GM23338 (cell line): ENCODE measurements around the gene KRTAP4-6. TPM values are rescaled to one million over a fixed set of nuclear protein-coding genes. Genes with fewer than 3 reads are reported as not detected.

Experiments
- ATAC-seq: fragments of 200-7000 bp; cut with Tn5 transposase; 3 replicates; pipeline ENCODE4 v1.9.1; 2020
- DNase-seq: peaks from one replicate; pipeline ENCODE4 v3.0.0-alpha.2; 2015; ENCODE audit warnings: low spot score
- H2AFZ ChIP-seq: fragments of 200-600 bp; sonication (generic); 2 replicates; pipeline ENCODE4 v1.8.0; 2016; ENCODE audit warnings: antibody characterized with exemption, mild to moderate bottlenecking, moderate library complexity
- H3F3A ChIP-seq: fragments of 200-600 bp; sonication (generic); replicated peaks from 2 replicates; pipeline ENCODE4 v1.8.0; 2017; ENCODE audit warnings: antibody characterized with exemption, mixed run types, low read depth
- H3K27ac ChIP-seq: fragments of 200-600 bp; sonication (generic); 2 replicates; pipeline ENCODE4 v1.6.1; 2016; ENCODE audit warnings: low read depth
- H3K27me3 ChIP-seq: fragments of 200-600 bp; sonication (generic); 2 replicates; pipeline ENCODE4 v1.8.0; 2016; ENCODE audit warnings: mild to moderate bottlenecking, mixed run types, moderate library complexity; ENCODE audit not compliant: insufficient read depth
- H3K36me3 ChIP-seq: fragments of 200-600 bp; sonication (generic); 2 replicates; pipeline ENCODE4 v1.8.0; 2016; ENCODE audit warnings: mild to moderate bottlenecking; ENCODE audit not compliant: insufficient read depth
- H3K4me1 ChIP-seq: fragments of 200-600 bp; sonication (generic); 2 replicates; pipeline ENCODE4 v1.8.0; 2016; ENCODE audit warnings: mild to moderate bottlenecking, moderate library complexity; ENCODE audit not compliant: insufficient read depth
- H3K4me2 ChIP-seq: fragments of 200-600 bp; sonication (generic); 2 replicates; pipeline ENCODE4 v1.7.1; 2017; ENCODE audit warnings: mixed run types
- H3K4me3 ChIP-seq: fragments of 200-600 bp; sonication (generic); 2 replicates; pipeline ENCODE4 v1.6.1; 2016; ENCODE audit warnings: mixed run types
- H3K79me2 ChIP-seq: fragments of 200-600 bp; sonication (generic); replicated peaks from 2 replicates; pipeline ENCODE4 v1.8.0; 2017; ENCODE audit warnings: mild to moderate bottlenecking; ENCODE audit not compliant: insufficient read depth
- H3K9me2 ChIP-seq: fragments of 200-600 bp; sonication (generic); 2 replicates; pipeline ENCODE4 v1.8.0; 2017; ENCODE audit not compliant: insufficient read depth
- H4K20me1 ChIP-seq: fragments of 200-600 bp; sonication (generic); replicated peaks from 2 replicates; pipeline ENCODE4 v1.8.0; 2017; ENCODE audit warnings: mild to moderate bottlenecking; ENCODE audit not compliant: insufficient read depth
- H3K27ac Mint-ChIP-seq: 2 replicates; pipeline ENCODE4 v1.8.0; 2020; ENCODE audit warnings: inconsistent platforms, mild to moderate bottlenecking, moderate library complexity, mixed read lengths
- H3K27me3 Mint-ChIP-seq: 3 replicates; pipeline ENCODE4 v1.8.0; 2022; ENCODE audit warnings: low read depth, mild to moderate bottlenecking, moderate library complexity, mixed read lengths, inconsistent platforms; ENCODE audit not compliant: insufficient read depth, poor library complexity
- H3K36me3 Mint-ChIP-seq: 3 replicates; pipeline ENCODE4 v1.8.0; 2021; ENCODE audit warnings: low read depth, mild to moderate bottlenecking, inconsistent platforms, moderate library complexity, mixed read lengths
- H3K4me1 Mint-ChIP-seq: 3 replicates; pipeline ENCODE4 v1.8.0; 2020; ENCODE audit warnings: mild to moderate bottlenecking, inconsistent platforms, mixed read lengths
- H3K4me3 Mint-ChIP-seq: 3 replicates; pipeline ENCODE4 v1.8.0; 2021; ENCODE audit warnings: moderate library complexity, mild to moderate bottlenecking, inconsistent platforms, mixed read lengths
- H3K9me3 Mint-ChIP-seq: 3 replicates; pipeline ENCODE4 v1.8.0; 2020; ENCODE audit warnings: moderate library complexity, mild to moderate bottlenecking, inconsistent platforms, mixed read lengths
- EZH2 ChIP-seq: fragments of 200-600 bp; sonication (generic); IDR thresholded peaks from one replicate; pipeline ENCODE4 v1.8.0; 2017; ENCODE audit warnings: antibody characterized with exemption, mild to moderate bottlenecking, low read depth; ENCODE audit not compliant: unreplicated experiment
- EZH2phosphoT487 ChIP-seq: fragments of 200-600 bp; sonication (generic); IDR thresholded peaks from one replicate; pipeline ENCODE4 v1.8.1; 2018; ENCODE audit warnings: antibody characterized with exemption; ENCODE audit not compliant: unreplicated experiment
- JUNB ChIP-seq: IDR thresholded peaks from one replicate; pipeline ENCODE4 v1.6.1; 2016; ENCODE audit warnings: antibody characterized with exemption; ENCODE audit not compliant: unreplicated experiment
- NANOG ChIP-seq: IDR thresholded peaks from 2 replicates; pipeline ENCODE4 v1.6.1; 2016; ENCODE audit warnings: antibody characterized with exemption, borderline replicate concordance
- POLR2AphosphoS5 ChIP-seq: IDR thresholded peaks from 2 replicates; pipeline ENCODE4 v1.6.1; 2016; ENCODE audit warnings: antibody characterized with exemption, low read depth
- REST ChIP-seq: IDR thresholded peaks from one replicate; pipeline ENCODE4 v1.6.1; 2018; ENCODE audit warnings: antibody characterized with exemption; ENCODE audit not compliant: unreplicated experiment
- STAT1 ChIP-seq: IDR thresholded peaks from one replicate; pipeline ENCODE4 v1.6.1; 2016; ENCODE audit warnings: antibody characterized with exemption; ENCODE audit not compliant: unreplicated experiment
- ZNF114 ChIP-seq: fragments of 250-450 bp; sonication (Bioruptor Pico); IDR thresholded peaks from 2 replicates; pipeline ENCODE4 v1.5.0; 2020; ENCODE audit warnings: mild to moderate bottlenecking, moderate library complexity
- ZNF331 ChIP-seq: fragments of 250-450 bp; sonication (Bioruptor Pico); IDR thresholded peaks from 2 replicates; pipeline ENCODE4 v1.5.0; 2020; ENCODE audit warnings: low read depth, mild to moderate bottlenecking, moderate library complexity
- ZNF462 ChIP-seq: fragments of 250-450 bp; sonication (Bioruptor Pico); IDR thresholded peaks from 2 replicates; pipeline ENCODE4 v1.5.0; 2020; ENCODE audit warnings: mild to moderate bottlenecking, moderate library complexity
- polyA plus RNA-seq: library from polyadenylated mRNA; unstranded; fragments of >200 nt; fragmentation: Nextera tagmentation; extraction: Ambion mirVana; gene quantifications from 2 replicates; pipeline ENCODE4 v1.2.1, GENCODE V29; 2016
- total RNA-seq: library from RNA; depleted of rRNA; stranded (reverse); fragments of >200 nt; shearing (Covaris generic); gene quantifications from 2 replicates; pipeline ENCODE4 v1.2.3, GENCODE V29; 2014
- TF ChIP-seq, protein P1 (sequence below), 2 experiments: fragments of 200-600 bp in 1 of 2; sonication (generic) in 1 of 2; conservative IDR thresholded peaks; 2 replicates each; pipeline versions ENCODE4 v1.5.1 to v1.6.1; 2016 to 2017; ENCODE audit warnings: antibody characterized with exemption in 2 of 2, low read depth in 2 of 2, mild to moderate bottlenecking in 2 of 2, moderate library complexity in 1 of 2

The KRTAP4-6 gene
- total and polyA plus RNA-seq, 2 experiments from 2014 or later = not detected

DNA sequence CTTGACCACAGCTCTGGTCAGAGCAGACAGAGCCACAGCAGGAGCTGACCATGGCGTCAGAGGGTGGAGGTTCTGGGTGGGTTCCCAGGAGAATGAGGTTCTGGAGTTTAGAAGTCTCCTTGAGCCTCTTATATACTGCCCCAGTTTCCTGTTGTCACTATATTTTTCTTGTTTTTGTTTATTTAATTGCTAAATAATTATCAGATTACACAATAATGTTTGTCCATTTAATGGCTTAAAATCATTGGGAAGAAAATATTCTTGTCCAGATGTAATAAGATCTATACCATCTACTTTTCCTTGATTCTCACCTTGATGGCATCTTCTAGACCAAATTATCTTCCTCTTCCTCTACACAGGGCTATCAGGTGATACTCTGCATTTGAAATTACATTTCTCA lies 27.8 kb upstream of the KRTAP4-6 start, which contains the start of gene KRTAP4-3:
Gene KRTAP4-3, minus strand, starts transcription at position 101 of the 400 bp plus-strand sequence. Its CDS starts 49 bp downstream, at position 52.
- Histone ChIP-seq H3K4me1 (no peaks in the 10 kb centered on the region), H3K9me2 (no peaks in the 10 kb centered on the region), H2AFZ (no peak within 1 kb of the TSS), H4K20me1 (no peaks in the 10 kb centered on the region), H3F3A (no peaks in the 10 kb centered on the region), H3K4me2 (no peak within 1 kb of the TSS), H3K4me3 (no peak within 1 kb of the TSS), H3K79me2 (no peaks in the 10 kb centered on the region), H3K27ac (no peak within 1 kb of the TSS), H3K27me3 (no peaks in the 10 kb centered on the region), H3K36me3 (no peaks in the 10 kb centered on the region)
- TF ChIP-seq EZH2 (no peak), REST (no peak), JUNB (no peak), EZH2phosphoT487 (no peak), STAT1 (no peak), NANOG (no peak)
- TF ChIP-seq, protein P1, sequence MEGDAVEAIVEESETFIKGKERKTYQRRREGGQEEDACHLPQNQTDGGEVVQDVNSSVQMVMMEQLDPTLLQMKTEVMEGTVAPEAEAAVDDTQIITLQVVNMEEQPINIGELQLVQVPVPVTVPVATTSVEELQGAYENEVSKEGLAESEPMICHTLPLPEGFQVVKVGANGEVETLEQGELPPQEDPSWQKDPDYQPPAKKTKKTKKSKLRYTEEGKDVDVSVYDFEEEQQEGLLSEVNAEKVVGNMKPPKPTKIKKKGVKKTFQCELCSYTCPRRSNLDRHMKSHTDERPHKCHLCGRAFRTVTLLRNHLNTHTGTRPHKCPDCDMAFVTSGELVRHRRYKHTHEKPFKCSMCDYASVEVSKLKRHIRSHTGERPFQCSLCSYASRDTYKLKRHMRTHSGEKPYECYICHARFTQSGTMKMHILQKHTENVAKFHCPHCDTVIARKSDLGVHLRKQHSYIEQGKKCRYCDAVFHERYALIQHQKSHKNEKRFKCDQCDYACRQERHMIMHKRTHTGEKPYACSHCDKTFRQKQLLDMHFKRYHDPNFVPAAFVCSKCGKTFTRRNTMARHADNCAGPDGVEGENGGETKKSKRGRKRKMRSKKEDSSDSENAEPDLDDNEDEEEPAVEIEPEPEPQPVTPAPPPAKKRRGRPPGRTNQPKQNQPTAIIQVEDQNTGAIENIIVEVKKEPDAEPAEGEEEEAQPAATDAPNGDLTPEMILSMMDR (conservative IDR thresholded peaks at IDR 0.05; ENCODE audit: low read depth in 2 of 2) = no peak
- peaks cover 2% of the 10 kb centered on the region; the same call in 1 of the 3 replicates for H3K4me1 Mint-ChIP-seq
- ATAC-seq (no peak), DNase-seq (no peak)
- no peaks in the 10 kb centered on the region; the same call in 2 of the 3 replicates for H3K9me3 Mint-ChIP-seq
- no peaks in the 10 kb centered on the region for H3K36me3 Mint-ChIP-seq
- H3K27ac Mint-ChIP-seq = no peak within 1 kb of the TSS
- no peak within 1 kb of the TSS for H3K4me3 Mint-ChIP-seq
- H3K27me3 Mint-ChIP-seq = peaks cover 2% of the 10 kb centered on the region

DNA sequence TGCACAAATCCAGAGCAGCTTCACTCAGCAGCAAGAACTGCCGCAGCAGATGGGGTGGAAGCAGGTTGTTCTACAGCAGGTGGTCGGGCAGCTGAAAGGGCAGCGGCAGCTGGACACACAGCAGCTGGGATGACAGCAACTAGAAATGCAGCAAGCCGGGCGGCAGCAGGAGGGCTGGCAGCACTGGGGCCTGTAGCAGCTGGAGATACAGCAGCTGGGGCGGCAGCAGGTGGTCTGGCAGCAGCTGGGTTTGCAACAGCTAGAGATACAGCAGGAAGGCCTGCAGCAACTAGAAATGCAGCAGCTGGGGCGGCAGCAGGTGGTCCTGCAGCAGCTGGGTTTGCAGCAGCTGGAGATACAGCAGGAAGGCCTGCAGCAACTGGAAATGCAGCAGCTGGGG lies 27.2 kb upstream of the KRTAP4-6 start:
- Histone ChIP-seq H3F3A (no peaks in the 10 kb centered on the region), H3K79me2 (no peaks in the 10 kb centered on the region), H2AFZ (no peak overlapping the region), H3K4me1 (no peaks in the 10 kb centered on the region), H3K27me3 (no peaks in the 10 kb centered on the region), H3K4me2 (no peak overlapping the region), H4K20me1 (no peaks in the 10 kb centered on the region), H3K36me3 (no peaks in the 10 kb centered on the region), H3K27ac (no peak overlapping the region), H3K9me2 (no peaks in the 10 kb centered on the region), H3K4me3 (no peak overlapping the region)
- H3K4me1 Mint-ChIP-seq = peaks cover 2% of the 10 kb centered on the region; the same call in 1 of the 3 replicates
- no peak for DNase-seq
- no peaks in the 10 kb centered on the region for H3K36me3 Mint-ChIP-seq
- H3K4me3 Mint-ChIP-seq = no peak overlapping the region
- H3K27ac Mint-ChIP-seq = no peak overlapping the region
- no peaks in the 10 kb centered on the region; the same call in 2 of the 3 replicates for H3K9me3 Mint-ChIP-seq
- ATAC-seq = no peak
- peaks cover 2% of the 10 kb centered on the region for H3K27me3 Mint-ChIP-seq
- TF ChIP-seq ZNF462 (CRISPR knock-in tag) (no peak), NANOG (no peak), ZNF331 (no peak), POLR2AphosphoS5 (no peak), ZNF114 (CRISPR knock-in tag) (no peak), STAT1 (no peak), EZH2phosphoT487 (no peak)
